HG03045 (cell line): ENCODE results near the gene CFAP97.
"Not testable (repeated sequence)": the region's sequence is repeated elsewhere in the genome, so short reads cannot be mapped to it uniquely, and the experiment has no call there.

Source experiments
- ATAC-seq: cut with Tn5 transposase; IDR thresholded peaks from one replicate; pipeline ENCODE4 v1.9.1; 2021; ENCODE audit warnings: mild to moderate bottlenecking, moderate library complexity; ENCODE audit not compliant: unreplicated experiment

Gene CFAP97

DNA sequence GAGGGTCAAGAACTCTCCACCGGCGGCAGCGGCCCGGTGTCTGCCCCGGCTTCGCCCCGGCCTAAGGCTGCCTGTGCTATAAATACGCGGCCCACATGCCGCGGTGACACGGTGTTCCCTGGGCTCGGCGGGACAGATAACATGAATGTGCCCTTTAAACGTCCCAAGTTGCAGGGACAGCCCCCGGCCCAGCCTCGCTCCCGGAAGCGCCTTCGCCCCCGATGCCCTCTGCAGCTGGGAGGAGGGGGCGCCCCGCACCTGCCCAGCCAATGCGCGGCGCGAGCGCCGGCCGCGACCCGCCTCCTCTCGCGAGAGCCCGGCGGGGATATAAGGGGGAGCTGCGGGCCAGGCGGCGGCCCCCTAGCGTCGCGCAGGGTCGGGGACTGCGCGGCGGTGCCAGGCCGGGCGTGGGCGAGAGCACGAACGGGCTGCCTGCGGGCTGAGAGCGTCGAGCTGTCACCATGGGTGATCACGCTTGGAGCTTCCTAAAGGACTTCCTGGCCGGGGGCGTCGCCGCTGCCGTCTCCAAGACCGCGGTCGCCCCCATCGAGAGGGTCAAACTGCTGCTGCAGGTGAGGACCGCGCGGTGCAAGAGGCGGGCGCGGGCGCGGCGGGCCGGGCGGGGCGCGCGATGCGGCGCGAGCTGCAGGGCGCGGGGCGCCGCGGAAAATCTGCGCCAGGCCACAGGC lies 60.7 kb downstream of the CFAP97 start, which contains the start of gene SLC25A4:
Gene SLC25A4, plus strand, starts transcription at position 355 of the 689 bp plus-strand sequence. Its CDS starts 107 bp downstream, at position 462.
- ATAC-seq: peak; percentile 95

DNA sequence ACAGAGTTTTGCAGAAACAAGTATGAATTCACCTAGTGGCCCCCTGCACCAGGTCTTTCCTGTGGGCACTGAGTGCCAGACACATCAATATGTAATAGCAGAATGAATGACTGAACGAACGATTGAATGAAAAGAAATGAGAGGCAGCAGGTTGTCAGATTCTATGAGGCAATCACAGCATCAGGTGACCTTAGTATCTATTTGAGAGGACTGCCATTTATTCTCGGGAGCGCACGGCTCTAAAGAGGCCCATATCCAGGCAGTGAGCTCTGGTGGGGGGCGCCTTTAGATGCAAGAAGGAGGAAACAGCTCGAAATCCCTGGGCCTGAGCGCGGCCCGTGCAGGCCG lies 61.3 kb downstream of the CFAP97 start:
- no peak for ATAC-seq

DNA sequence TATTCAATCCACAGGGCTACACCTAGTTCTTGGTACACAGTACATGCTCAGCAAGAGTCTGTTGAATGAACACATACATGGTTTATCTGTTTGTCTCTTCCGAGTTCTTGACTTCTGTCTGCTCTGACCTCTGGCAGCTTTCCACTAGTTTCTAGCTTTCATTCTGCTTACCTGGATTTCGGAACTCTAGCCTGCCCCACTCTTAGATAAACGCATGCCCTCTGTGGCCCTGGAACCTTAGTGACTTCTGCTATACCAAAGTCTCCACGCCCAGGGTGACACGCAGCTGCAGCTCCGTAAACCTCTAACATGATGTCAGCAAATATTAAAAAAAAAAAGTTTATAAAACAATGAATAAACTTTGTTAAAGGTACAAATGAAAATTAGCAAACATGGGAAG lies 62.0 kb downstream of the CFAP97 start:
- ATAC-seq: no peak

- no peak for ATAC-seq
Measured at GRCh38 chr4:185139736-185140135, 64.1 kb downstream of the CFAP97 start.

DNA sequence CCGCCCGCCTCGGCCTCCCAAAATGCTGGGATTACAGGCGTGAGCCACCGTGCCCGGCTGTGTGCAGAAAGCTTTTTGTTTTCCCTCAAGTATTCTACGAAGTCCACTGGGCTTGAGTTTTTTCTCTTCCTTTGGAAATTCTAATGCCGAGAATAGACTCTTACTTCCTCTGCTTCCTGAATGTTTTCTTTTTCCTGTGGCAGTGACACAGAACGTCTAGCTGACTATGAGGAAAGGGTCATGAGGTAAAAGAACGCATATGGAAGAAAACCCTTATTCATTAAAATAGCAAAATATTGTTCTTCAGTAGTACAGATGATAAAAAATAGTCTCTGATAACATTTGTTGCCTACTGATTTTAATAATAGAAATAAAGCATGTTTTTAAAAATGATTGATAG lies 65.6 kb downstream of the CFAP97 start:
- no peak for ATAC-seq

GRCh38 chr4:185137233-185137925 lies 66.4 kb downstream of the CFAP97 start:
- ATAC-seq: no peak

GRCh38 chr4:185134307-185134869 lies 69.4 kb downstream of the CFAP97 start:
- ATAC-seq: no peak

- no peak for ATAC-seq
Measured at GRCh38 chr4:185128272-185129119, 75.3 kb downstream of the CFAP97 start.

GRCh38 chr4:185127021-185127925 lies 76.5 kb downstream of the CFAP97 start:
- ATAC-seq: no peak

DNA sequence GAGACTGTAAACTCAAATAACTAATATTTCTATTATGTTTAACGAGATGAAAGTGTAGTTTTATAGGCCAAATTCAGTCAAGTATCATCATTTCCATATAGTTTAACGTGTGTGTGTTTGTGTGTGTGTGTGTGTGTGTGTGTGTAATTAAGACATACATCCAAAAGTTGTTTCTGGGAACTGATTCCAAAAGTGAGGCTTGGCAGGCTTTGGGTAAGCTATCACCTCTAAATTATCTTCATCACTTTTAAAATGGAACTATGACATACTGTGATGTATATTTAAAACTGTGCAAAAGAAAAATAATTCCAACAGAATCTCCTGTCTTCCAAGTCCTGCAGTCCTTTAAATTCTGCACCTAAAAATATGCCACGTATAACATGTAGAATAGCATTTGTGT lies 79.8 kb downstream of the CFAP97 start:
- no peak for ATAC-seq

GRCh38 chr4:185122681-185123345 lies 81.0 kb downstream of the CFAP97 start:
- ATAC-seq: no peak

GRCh38 chr4:185120631-185120946 lies 83.2 kb downstream of the CFAP97 start:
- ATAC-seq: no peak

DNA sequence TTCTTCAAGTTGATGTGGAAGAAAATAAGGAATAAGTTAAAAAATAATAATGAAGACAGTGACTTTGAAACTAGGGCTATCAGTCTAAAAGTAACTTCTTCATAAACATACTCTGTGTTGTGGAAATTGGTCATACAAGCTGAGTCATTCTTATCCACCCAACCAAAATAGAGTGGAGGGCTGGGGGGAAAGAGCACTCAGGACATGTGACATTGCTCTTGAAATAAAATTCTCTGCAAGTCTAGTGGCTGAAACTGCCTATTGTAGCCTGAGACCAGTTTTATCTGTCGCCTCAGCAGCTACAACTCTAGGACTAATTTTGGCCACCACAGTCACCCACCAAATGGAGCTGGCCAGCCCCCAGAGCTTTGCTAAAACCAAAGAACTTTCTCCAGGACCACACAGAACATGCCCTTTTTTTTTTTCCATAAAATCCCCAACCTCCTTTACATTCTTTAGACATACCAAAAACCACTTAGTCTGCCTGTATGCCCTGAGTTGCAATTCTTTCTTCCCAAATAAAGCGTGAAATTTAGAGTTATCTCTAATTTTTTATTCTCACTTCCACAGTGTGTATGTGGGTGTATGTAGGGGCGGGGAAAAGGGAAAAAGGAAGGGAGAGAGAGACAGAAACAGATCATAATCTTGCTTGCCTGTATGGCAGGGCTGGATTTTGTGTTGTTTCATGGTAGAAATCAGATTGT lies 83.7 kb downstream of the CFAP97 start:
- no peak for ATAC-seq

DNA sequence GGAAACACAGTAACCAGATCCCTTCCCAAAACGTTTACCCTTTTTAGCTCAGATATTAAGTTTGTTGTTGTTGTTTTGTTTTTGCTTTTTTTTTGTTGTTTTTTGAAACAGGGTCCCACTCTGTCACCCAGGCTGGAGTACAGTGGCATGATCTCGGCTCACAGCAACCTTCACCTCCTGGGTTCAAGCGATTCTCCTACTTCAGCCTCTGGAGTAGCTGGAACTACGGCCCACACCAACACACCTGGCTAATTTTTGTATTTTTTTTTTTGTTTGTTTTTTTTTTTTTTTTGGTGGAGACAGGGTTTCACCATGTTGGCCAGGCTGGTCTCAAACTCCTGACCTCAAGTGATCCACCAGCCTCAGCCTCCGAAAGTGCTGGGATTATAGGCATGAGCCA lies 84.3 kb downstream of the CFAP97 start:
- not testable (repeated sequence) for ATAC-seq

DNA sequence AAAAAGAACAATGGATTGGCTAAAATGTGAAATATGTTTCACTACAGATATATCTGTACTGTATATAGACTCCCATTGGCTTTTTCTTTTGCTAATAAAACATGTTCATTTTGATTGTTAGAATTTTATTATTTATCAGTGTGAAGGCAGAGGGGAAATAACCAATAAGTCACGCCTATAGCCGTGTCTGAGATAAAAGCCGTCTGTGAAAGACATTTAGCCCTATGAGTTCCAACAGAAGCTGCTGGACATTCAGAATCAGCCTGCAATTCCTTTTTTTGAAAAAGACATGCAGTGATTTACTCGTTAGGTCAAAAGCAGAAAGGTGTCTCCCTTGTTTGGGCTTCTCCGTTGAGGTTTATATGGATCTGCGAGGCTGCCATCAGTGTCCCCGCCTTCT lies 84.9 kb downstream of the CFAP97 start:
- ATAC-seq: no peak

- ATAC-seq: no peak
Measured at GRCh38 chr4:185117300-185117934, 86.4 kb downstream of the CFAP97 start.

DNA sequence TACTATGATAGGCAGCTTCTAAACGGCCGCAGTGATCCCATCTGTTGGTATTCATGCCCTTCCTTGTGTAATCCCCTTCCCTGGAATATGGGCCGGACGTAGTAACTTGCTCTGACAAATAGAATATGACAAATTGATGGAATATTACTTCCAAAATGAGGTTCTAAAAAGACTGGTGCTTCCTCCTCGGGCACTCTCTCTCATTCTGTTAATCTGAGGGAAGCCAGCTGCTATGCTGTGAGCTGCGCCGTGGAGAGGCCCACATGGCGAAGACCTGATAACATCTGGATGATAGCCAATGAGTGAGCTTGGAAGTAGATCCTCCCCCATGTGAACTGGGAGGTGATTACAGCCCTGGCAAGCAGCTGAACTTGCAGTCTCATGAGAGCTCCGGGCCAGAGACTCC lies 88.0 kb downstream of the CFAP97 start:
- no peak for ATAC-seq

GRCh38 chr4:185113340-185113739 lies 90.5 kb downstream of the CFAP97 start:
- no peak for ATAC-seq

GRCh38 chr4:185112104-185112503 lies 91.7 kb downstream of the CFAP97 start:
- ATAC-seq: no peak
